ENCODE results near the gene BRD9.

GRCh38 chr5:876398-877365 is 15.9 kb downstream of the BRD9 start:
- TF ChIP-seq EP300 (IDR thresholded peaks at IDR 0.05; ENCODE audit: low read depth), result no peak
- TF ChIP-seq, protein P1, sequence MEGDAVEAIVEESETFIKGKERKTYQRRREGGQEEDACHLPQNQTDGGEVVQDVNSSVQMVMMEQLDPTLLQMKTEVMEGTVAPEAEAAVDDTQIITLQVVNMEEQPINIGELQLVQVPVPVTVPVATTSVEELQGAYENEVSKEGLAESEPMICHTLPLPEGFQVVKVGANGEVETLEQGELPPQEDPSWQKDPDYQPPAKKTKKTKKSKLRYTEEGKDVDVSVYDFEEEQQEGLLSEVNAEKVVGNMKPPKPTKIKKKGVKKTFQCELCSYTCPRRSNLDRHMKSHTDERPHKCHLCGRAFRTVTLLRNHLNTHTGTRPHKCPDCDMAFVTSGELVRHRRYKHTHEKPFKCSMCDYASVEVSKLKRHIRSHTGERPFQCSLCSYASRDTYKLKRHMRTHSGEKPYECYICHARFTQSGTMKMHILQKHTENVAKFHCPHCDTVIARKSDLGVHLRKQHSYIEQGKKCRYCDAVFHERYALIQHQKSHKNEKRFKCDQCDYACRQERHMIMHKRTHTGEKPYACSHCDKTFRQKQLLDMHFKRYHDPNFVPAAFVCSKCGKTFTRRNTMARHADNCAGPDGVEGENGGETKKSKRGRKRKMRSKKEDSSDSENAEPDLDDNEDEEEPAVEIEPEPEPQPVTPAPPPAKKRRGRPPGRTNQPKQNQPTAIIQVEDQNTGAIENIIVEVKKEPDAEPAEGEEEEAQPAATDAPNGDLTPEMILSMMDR (IDR thresholded peaks at IDR 0.05), result no peak
- TF ChIP-seq POLR2A (IDR thresholded peaks at IDR 0.05), result no peak
- TF ChIP-seq POLR2AphosphoS5 (IDR thresholded peaks at IDR 0.05), result no peak

Measured in transverse colon (tissue), 4 donors.